HepG2 (cell line): ENCODE data around the gene SNN. TPM values are rescaled to one million over a fixed set of nuclear protein-coding genes. Genes with fewer than 3 reads are reported as not detected.

ENCODE experiments used
- CBX5 ChIP-seq: sonication (generic); formaldehyde crosslinking; IDR thresholded peaks from 2 replicates; pipeline ENCODE4 v1.4.0; 2020; ENCODE audit warnings: missing genetic modification reagents, borderline replicate concordance
- ESRRA ChIP-seq: sonication (generic); formaldehyde crosslinking; IDR thresholded peaks from 2 replicates; pipeline ENCODE4 v1.5.1; 2020; ENCODE audit warnings: mild to moderate bottlenecking, low read depth, missing genetic modification reagents
- FIP1L1 ChIP-seq: fragments of 200-400 bp; formaldehyde crosslinking; IDR thresholded peaks from 2 replicates; pipeline ENCODE4 v1.6.1; 2018; ENCODE audit warnings: low read depth, mild to moderate bottlenecking, low read length, moderate library complexity, borderline replicate concordance; ENCODE audit not compliant: insufficient read depth
- FOXP4 ChIP-seq: sonication (generic); formaldehyde crosslinking; IDR thresholded peaks from 2 replicates; pipeline ENCODE4 v1.4.0; 2020; ENCODE audit warnings: missing genetic modification reagents
- GMEB1 ChIP-seq: sonication (generic); formaldehyde crosslinking; IDR thresholded peaks from 2 replicates; pipeline ENCODE4 v1.5.1; 2020; ENCODE audit warnings: missing genetic modification reagents, mild to moderate bottlenecking, borderline replicate concordance
- HMG20A ChIP-seq: IDR thresholded peaks from 2 replicates; pipeline ENCODE4 v1.6.1; 2016; ENCODE audit warnings: borderline replicate concordance
- MEIS1 ChIP-seq: sonication (generic); formaldehyde crosslinking; IDR thresholded peaks from 2 replicates; pipeline ENCODE4 v1.9.0; 2021; ENCODE audit warnings: mild to moderate bottlenecking, missing genetic modification reagents, moderate library complexity, borderline replicate concordance
- NONO ChIP-seq, 2 experiments: fragments of 450-650 bp in 1 of 2; sonication (generic) in 1 of 2; formaldehyde crosslinking in 1 of 2; IDR thresholded peaks in 1 of 2; conservative IDR thresholded peaks in 1 of 2; 2 replicates each; pipeline versions ENCODE4 v1.6.1 to v1.8.0; 2017 to 2022; ENCODE audit warnings: mild to moderate bottlenecking in 1 of 2, missing genetic modification reagents in 1 of 2, moderate library complexity in 1 of 2
- NR2F1 ChIP-seq, 2 experiments: fragments of 450-650 bp in 1 of 2; formaldehyde crosslinking in 1 of 2; IDR thresholded peaks; 2 replicates each; pipeline versions ENCODE4 v1.5.0 to v1.6.1; 2016 to 2020; ENCODE audit warnings: mild to moderate bottlenecking in 1 of 2, missing compliant biosample characterization in 1 of 2, missing genetic modification reagents in 1 of 2, moderate library complexity in 1 of 2
- PHF21A ChIP-seq: sonication (generic); formaldehyde crosslinking; IDR thresholded peaks from 2 replicates; pipeline ENCODE4 v1.5.0; 2020; ENCODE audit warnings: mild to moderate bottlenecking, missing genetic modification reagents
- SMAD3 ChIP-seq: sonication (generic); formaldehyde crosslinking; IDR thresholded peaks from 2 replicates; pipeline ENCODE4 v1.4.0; 2020; ENCODE audit warnings: missing genetic modification reagents
- TGIF2 ChIP-seq: IDR thresholded peaks from 2 replicates; pipeline ENCODE4 v1.6.1; 2016; ENCODE audit warnings: control low read depth, missing compliant biosample characterization
- TOE1 ChIP-seq: sonication (generic); formaldehyde crosslinking; IDR thresholded peaks from 2 replicates; pipeline ENCODE4 v1.4.0; 2020; ENCODE audit warnings: mild to moderate bottlenecking, missing genetic modification reagents
- ZHX2 ChIP-seq, 2 experiments: sonication (generic) in 1 of 2; formaldehyde crosslinking in 1 of 2; IDR thresholded peaks; 2 replicates each; pipeline versions ENCODE4 v1.6.1 to v1.9.0; 2014 to 2022; ENCODE audit warnings: antibody characterized with exemption in 1 of 2, borderline replicate concordance in 1 of 2, inconsistent platforms in 1 of 2, low read depth in 1 of 2, missing genetic modification reagents in 1 of 2
- ZMYM4 ChIP-seq: sonication (generic); formaldehyde crosslinking; IDR thresholded peaks from 2 replicates; pipeline ENCODE4 v1.8.1; 2023; ENCODE audit warnings: mild to moderate bottlenecking, missing genetic modification reagents
- ZNF138 ChIP-seq: sonication (generic); formaldehyde crosslinking; IDR thresholded peaks from 2 replicates; pipeline ENCODE4 v1.5.0; 2020; ENCODE audit warnings: mild to moderate bottlenecking, low read depth, missing genetic modification reagents
- polyA plus RNA-seq, 8 experiments: library from polyadenylated mRNA; depleted of rRNA in 3 of 8; stranded (reverse) in 7 of 8; unstranded in 1 of 8; fragments of >200 nt; fragmentation: Illumina TruSeq in 4 of 8; extraction: Trizol in 4 of 8; gene quantifications; 2 replicates each; pipeline versions ENCODE4 v1.2.1 to v1.2.3, GENCODE V29; 2011 to 2016; ENCODE audit warnings: low read depth in 4 of 8, missing spikeins in 1 of 8, mixed read lengths in 1 of 8; ENCODE audit not compliant: insufficient read depth in 1 of 8
- total RNA-seq, 5 experiments: library from RNA; depleted of rRNA; stranded (reverse); fragments of >200 nt; fragmentation: Illumina TruSeq; extraction: Trizol; gene quantifications; 2 replicates each; pipeline ENCODE4 v1.2.3, GENCODE V29; 2016; ENCODE audit warnings: low read depth in 1 of 5

SNN gene
- total and polyA plus RNA-seq, 2 of the 13 experiments (the other 11 are each of a cell fraction or from before 2014, with no cell fraction given) = 5.2 to 8.4 TPM

- TF ChIP-seq ZMYM4 (CRISPR knock-in tag) = no peak
- no peak for TF ChIP-seq CBX5 (CRISPR knock-in tag)
- TF ChIP-seq NONO (IDR thresholded peaks at IDR 0.05) = no peak
- no peak for TF ChIP-seq NONO (CRISPR knock-in tag; conservative IDR thresholded peaks at IDR 0.05)
- no peak for TF ChIP-seq ESRRA (CRISPR knock-in tag)
- TF ChIP-seq MEIS1 = no peak
- no peak for TF ChIP-seq FIP1L1
- no peak for TF ChIP-seq TOE1 (CRISPR knock-in tag)
- peak in 1 of 2 experiments; percentile 46; a peak in 1 of 4 replicates for TF ChIP-seq NR2F1 (CRISPR knock-in tag; IDR thresholded peaks at IDR 0.05)
- peak; percentile 79; the same call in 1 of the 2 replicates for TF ChIP-seq HMG20A (CRISPR knock-in tag)
- peak; percentile 69; the same call in 1 of the 2 replicates for TF ChIP-seq SMAD3 (CRISPR knock-in tag)
- TF ChIP-seq TGIF2 (CRISPR knock-in tag) = 0 out of 2 replicates have a peak, but pooled peaks have one; percentile 38
- TF ChIP-seq FOXP4 = peak; percentile 87
- peak; percentile 55 for TF ChIP-seq PHF21A (CRISPR knock-in tag)
- TF ChIP-seq ZHX2 (IDR thresholded peaks at IDR 0.05; ENCODE audit: low read depth) = 0 out of 2 replicates have a peak, but pooled peaks have one; percentile 16
- TF ChIP-seq ZHX2 (CRISPR knock-in tag; IDR thresholded peaks at IDR 0.05; ENCODE audit: borderline replicate concordance) = no peak
- TF ChIP-seq ZNF138 = no peak
- no peak for TF ChIP-seq GMEB1 (CRISPR knock-in tag)
These were observed 32.2 kb downstream of the SNN start (continued) for GRCh38 chr16:11700264-11701029.
